ENCODE measurements around the gene BICDL1.
"Not testable (repeated sequence)": the region's sequence is repeated elsewhere in the genome, so short reads cannot be mapped to it uniquely, and the experiment has no call there.

The BICDL1 gene

GRCh38 chr12:119988472-119989360 lies at the start of gene BICDL1:
BICDL1 (plus strand) TSS chr12:119989236; CDS start chr12:119989869, 633 bp downstream.
- no peak for DNase-seq

GRCh38 chr12:119940897-119941296 lies 48.1 kb upstream of the BICDL1 start:
- DNase-seq = no peak

- no peak for DNase-seq
Measured at GRCh38 chr12:119942386-119942785, 46.6 kb upstream of the BICDL1 start.

GRCh38 chr12:119946213-119946612 lies 42.8 kb upstream of the BICDL1 start:
- no peak for DNase-seq

GRCh38 chr12:119949145-119949544 lies 39.9 kb upstream of the BICDL1 start:
- DNase-seq = no peak

GRCh38 chr12:119949594-119949993 lies 39.4 kb upstream of the BICDL1 start:
- DNase-seq = no peak

- no peak for DNase-seq
Measured at GRCh38 chr12:119956047-119956446, 33.0 kb upstream of the BICDL1 start.

GRCh38 chr12:119957135-119957534 lies 31.9 kb upstream of the BICDL1 start:
- no peak for DNase-seq

GRCh38 chr12:119959435-119959834 lies 29.6 kb upstream of the BICDL1 start:
- DNase-seq = no peak

GRCh38 chr12:119964123-119964522 lies 24.9 kb upstream of the BICDL1 start:
- DNase-seq = no peak

GRCh38 chr12:119964929-119965328 lies 24.1 kb upstream of the BICDL1 start:
- DNase-seq = no peak

GRCh38 chr12:119980242-119980641 lies 8.8 kb upstream of the BICDL1 start:
- DNase-seq = no peak

- not testable (repeated sequence) for DNase-seq
Measured at GRCh38 chr12:119980702-119981101, 8.3 kb upstream of the BICDL1 start.

- DNase-seq = no peak
Measured at GRCh38 chr12:119989361-119989730, 310 bp downstream of the BICDL1 start.

GRCh38 chr12:119989731-119990381 lies 820 bp downstream of the BICDL1 start:
- DNase-seq = no peak

- no peak for DNase-seq
Measured at GRCh38 chr12:119990382-119990874, 1.4 kb downstream of the BICDL1 start.

- DNase-seq = no peak
Measured at GRCh38 chr12:119992129-119992705, 3.2 kb downstream of the BICDL1 start.

GRCh38 chr12:119994892-119995658 lies 6.0 kb downstream of the BICDL1 start:
- no peak for DNase-seq

GRCh38 chr12:119996417-119996816 lies 7.4 kb downstream of the BICDL1 start:
- no peak for DNase-seq

GRCh38 chr12:119998471-119999245 lies 9.6 kb downstream of the BICDL1 start:
- DNase-seq = no peak

- DNase-seq = no peak
Measured at GRCh38 chr12:120000556-120000955, 11.5 kb downstream of the BICDL1 start.
